Measurements from ENCODE around the gene FKBP15. TPM values are rescaled to one million over a fixed set of nuclear protein-coding genes. Genes with fewer than 3 reads are reported as not detected.

FKBP15 gene
- total and polyA plus RNA-seq, 2 donors (not counting 3 experiments of a cell fraction or from before 2014, with no cell fraction given) = 16.8 to 26.8 TPM

- POLR2A ChIA-PET = no interaction called here
- Histone ChIP-seq H3K4me1 (ENCODE audit: control insufficient read depth, extremely low read depth, insufficient read depth, low read length) (no peaks in the 10 kb centered on the region), H3K9ac (replicated peaks; ENCODE audit: extremely low read depth, insufficient read depth, low read length) (no peak overlapping the region), H2AFZ (ENCODE audit: low read depth, low read length) (no peak overlapping the region), H3K27me3 (ENCODE audit: control insufficient read depth in 2 of 2, insufficient read depth in 2 of 2, low read length in 2 of 2) (no peaks in the 10 kb centered on the region), H4K20me1 (replicated peaks; ENCODE audit: control insufficient read depth, extremely low read depth, insufficient read depth, low read length) (no peaks in the 10 kb centered on the region), H3K79me2 (ENCODE audit: control insufficient read depth, insufficient read depth, low read length) (no peaks in the 10 kb centered on the region), H3K4me2 (ENCODE audit: insufficient read depth, low read length) (no peak overlapping the region), H3K9me1 (replicated peaks; ENCODE audit: control insufficient read depth, extremely low read depth, insufficient read depth, low read length) (no peaks in the 10 kb centered on the region), H3K27ac (ENCODE audit: insufficient read depth, low read depth, low read length) (no peak overlapping the region), H3K4me3 (replicated peaks in 1 of 3; ENCODE audit: insufficient read depth in 1 of 3, low read depth in 1 of 3, low read length in 3 of 3) (no peak overlapping the region), H3K9me3 (replicated peaks; ENCODE audit: control insufficient read depth, insufficient read depth, low read length) (no peaks in the 10 kb centered on the region), H3K36me3 (ENCODE audit: control insufficient read depth in 2 of 2, extremely low read depth in 1 of 2, insufficient read depth in 2 of 2, low read length in 2 of 2) (no peaks in the 10 kb centered on the region)
- dilution Hi-C loops (cut with MboI; ENCODE audit: extremely low pct_ligation_motif_present, low sequenced_read_pairs) (no loop called here), intact Hi-C loops (cut with micrococcal nuclease) (loop anchor here (10.0 kb wide), 1 partner anchor 99 kb away; the partner anchor contains the start of gene ZFP37)
- BruUV-seq (replicated peaks) = no TSS peak
- DNase-seq (ENCODE audit: low read depth, low spot score) (no peak), FAIRE-seq (no peak)
- CTCF ChIA-PET = no interaction called here
- TF ChIP-seq FOS (IDR thresholded peaks at IDR 0.05; ENCODE audit: borderline replicate concordance, insufficient read depth, low read length) (no peak), MAX (IDR thresholded peaks at IDR 0.05; ENCODE audit: insufficient read depth, insufficient read length) (no peak), EZH2 (IDR thresholded peaks at IDR 0.05; ENCODE audit: borderline replicate concordance, low read depth, low read length, severe bottlenecking) (no peak), MYC (IDR thresholded peaks at IDR 0.05; ENCODE audit: low read depth, low read length) (no peak), JUN (IDR thresholded peaks at IDR 0.05; ENCODE audit: borderline replicate concordance, insufficient read depth, insufficient read length, low read depth) (no peak), POLR2A (IDR thresholded peaks at IDR 0.05; ENCODE audit: low read depth, low read length) (no peak), GATA2 (IDR thresholded peaks at IDR 0.05; ENCODE audit: insufficient read depth, insufficient read length, low read depth, low read length) (no peak), CTCF (IDR thresholded peaks at IDR 0.05; ENCODE audit: extremely low read depth in 1 of 2, insufficient read depth in 1 of 2, low read depth in 1 of 2, low read length in 2 of 2) (no peak), POLR2AphosphoS5 (IDR thresholded peaks at IDR 0.05; ENCODE audit: insufficient read depth, low read depth, low read length) (no peak)
Measured at GRCh38 chr9:113153599-113153998, 67.5 kb downstream of the FKBP15 start.

Data from endothelial cell of umbilical vein (primary cell).